Activated B cell treated with CpG ODN at 0.5 μM for 24 hours (primary cell): ENCODE results near the gene FAM234B. TPM values are rescaled to one million over a fixed set of nuclear protein-coding genes. Genes with fewer than 3 reads are reported as not detected.

Experiments
- ATAC-seq: fragments of 200-7000 bp; cut with Tn5 transposase; one replicate; pipeline ENCODE4 v1.10.0; 2021; ENCODE audit warnings: low read depth, mild to moderate bottlenecking, moderate library complexity
- CTCF ChIA-PET: fragments of 350-600 bp; sonication (Branson Sonifier 250); formaldehyde crosslinking; loops from one replicate; lab custom pipeline; 2021; ENCODE audit warnings: antibody characterized with exemption; lab: Charles Lee
- POLR2A ChIA-PET: fragments of 350-600 bp; sonication (Branson Sonifier 250); formaldehyde crosslinking; loops from one replicate; lab custom pipeline; 2021; ENCODE audit warnings: antibody characterized with exemption; lab: Charles Lee
- DNase-seq: peaks from one replicate; pipeline ENCODE4 v3.0.0; 2022
- H3K27ac Mint-ChIP-seq: one replicate; pipeline ENCODE4 v1.8.0; 2020; ENCODE audit warnings: mixed read lengths
- H3K27me3 Mint-ChIP-seq: one replicate; pipeline ENCODE4 v1.8.0; 2021; ENCODE audit warnings: mixed read lengths
- H3K36me3 Mint-ChIP-seq: one replicate; pipeline ENCODE4 v1.8.0; 2021; ENCODE audit warnings: low read depth, mixed read lengths
- H3K4me1 Mint-ChIP-seq: one replicate; pipeline ENCODE4 v1.8.0; 2021; ENCODE audit warnings: mixed read lengths
- H3K4me3 Mint-ChIP-seq: one replicate; pipeline ENCODE4 v1.8.0; 2020; ENCODE audit warnings: mild to moderate bottlenecking, mixed read lengths
- H3K9me3 Mint-ChIP-seq: one replicate; pipeline ENCODE4 v1.8.0; 2020; ENCODE audit warnings: mixed read lengths
- CTCF ChIP-seq: fragments of 200-600 bp; IDR thresholded peaks from one replicate; pipeline ENCODE4 v1.8.0; 2022; ENCODE audit warnings: antibody characterized with exemption, mild to moderate bottlenecking
- intact Hi-C: fragments of 100-400 bp; cut with micrococcal nuclease; formaldehyde crosslinking; loops from one replicate; pipeline ENCODE4 v1.15.1; 2024
- total RNA-seq: library from RNA; stranded (reverse); gene quantifications from 2 replicates; pipeline ENCODE4 v1.2.3, GENCODE V29; 2022

Gene FAM234B
- total RNA-seq, 1 donor from 2014 or later, result 6.3 TPM

DNA sequence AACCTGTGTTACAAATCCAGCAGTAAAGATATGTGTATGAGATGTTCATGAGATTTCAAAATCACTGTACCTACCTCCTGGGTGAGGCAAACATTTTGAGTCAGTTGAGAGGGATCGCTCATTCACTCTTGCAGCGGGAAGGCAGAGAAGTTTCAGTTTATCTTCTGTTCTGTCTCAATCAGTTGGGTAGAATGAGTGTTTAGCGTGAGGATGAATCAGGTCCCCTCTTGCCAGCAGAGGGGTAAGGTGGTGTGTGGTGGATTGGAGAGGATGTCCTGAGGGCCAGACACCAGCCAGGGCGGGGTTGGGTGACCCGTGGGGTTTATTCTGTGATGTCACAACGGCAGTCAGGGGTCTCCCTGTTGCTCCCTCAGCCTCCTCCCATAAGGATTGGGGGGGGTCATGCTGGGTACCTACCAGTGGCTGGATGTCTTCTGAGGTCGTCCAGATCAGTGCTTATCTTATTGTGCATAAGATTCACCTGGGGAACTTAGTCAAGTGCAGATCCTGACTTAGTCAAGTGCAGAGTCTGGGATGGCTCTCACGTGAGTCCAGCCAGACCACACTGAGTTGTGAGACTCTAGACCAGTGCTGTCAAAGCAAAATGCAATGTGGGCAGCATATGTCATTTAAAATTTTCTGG, 59.3 kb downstream of the FAM234B start, which contains the start of gene GSG1:
Gene GSG1, minus strand, starts transcription at position 277 of the 643 bp plus-strand sequence. Its CDS starts 155 bp downstream, at position 122.
- peak within 1 kb of the TSS; percentile 93 for H3K27ac Mint-ChIP-seq
- ChIA-PET CTCF (no interaction called here), POLR2A (no interaction called here)
- DNase-seq, result no peak
- no peak for TF ChIP-seq CTCF
- H3K36me3 Mint-ChIP-seq, result no peaks in the 10 kb centered on the region
- no peaks in the 10 kb centered on the region for H3K27me3 Mint-ChIP-seq
- no peaks in the 10 kb centered on the region for H3K9me3 Mint-ChIP-seq
- intact Hi-C loops, result loop anchor here (5.0 to 10.0 kb wide), 6 partner anchors 49 to 1511 kb away; partner anchors contain the start of genes CREBL2 and ETV6
- no peak for ATAC-seq
- peak within 1 kb of the TSS; percentile 28 for H3K4me3 Mint-ChIP-seq
- H3K4me1 Mint-ChIP-seq, result peaks cover 48% of the 10 kb centered on the region

DNA sequence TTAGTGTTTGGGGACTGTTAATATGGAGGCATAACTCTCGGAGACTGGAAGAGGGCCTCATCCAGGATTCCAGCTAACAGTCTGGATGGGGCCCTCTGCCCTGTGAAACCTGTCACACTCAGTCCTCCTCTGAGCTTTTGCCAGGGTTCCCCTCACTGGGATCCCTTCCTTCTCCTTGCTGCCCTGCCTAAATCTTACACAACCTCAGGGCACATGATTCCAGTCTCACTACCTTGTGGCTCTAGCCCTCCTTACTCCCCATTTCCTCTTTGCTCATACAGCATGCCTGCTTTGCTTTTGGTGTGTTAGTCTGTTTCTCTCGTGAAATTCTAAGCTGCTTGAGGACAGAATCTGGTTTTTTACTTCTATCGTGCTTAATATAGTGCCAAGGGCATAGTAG, 60.2 kb downstream of the FAM234B start:
- no peak overlapping the region for H3K27ac Mint-ChIP-seq
- intact Hi-C loops, result loop anchor here (5.0 to 10.0 kb wide), 6 partner anchors 48 to 1510 kb away; partner anchors contain the start of genes CREBL2 and ETV6
- H3K36me3 Mint-ChIP-seq, result no peaks in the 10 kb centered on the region
- CTCF ChIA-PET, result no interaction called here
- no peak for TF ChIP-seq CTCF
- no peaks in the 10 kb centered on the region for H3K27me3 Mint-ChIP-seq
- DNase-seq (no peak), ATAC-seq (no peak)
- H3K4me3 Mint-ChIP-seq, result peak overlapping the region; percentile 28
- no peaks in the 10 kb centered on the region for H3K9me3 Mint-ChIP-seq
- POLR2A ChIA-PET, result no interaction called here
- peaks cover 39% of the 10 kb centered on the region for H3K4me1 Mint-ChIP-seq

DNA sequence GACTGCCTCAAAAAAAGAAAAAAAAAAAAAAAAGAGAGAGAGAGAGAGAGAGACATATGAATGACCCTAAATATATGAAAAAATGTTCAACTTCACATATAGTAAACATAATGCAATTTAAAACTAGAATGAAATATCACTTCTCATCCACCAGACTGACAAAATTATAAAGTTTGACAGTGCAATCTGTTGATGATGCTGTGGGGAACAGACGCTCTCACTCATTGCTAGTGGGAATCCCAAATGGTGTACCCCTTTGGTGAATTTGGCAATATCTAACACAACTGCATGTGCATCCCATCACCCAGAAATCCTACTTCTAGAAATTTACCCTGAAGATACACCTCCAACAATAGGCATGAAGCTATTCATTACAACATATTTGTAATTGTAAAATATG, 61.6 kb downstream of the FAM234B start:
- CTCF ChIA-PET, result no interaction called here
- no peaks in the 10 kb centered on the region for H3K27me3 Mint-ChIP-seq
- H3K27ac Mint-ChIP-seq, result no peak overlapping the region
- H3K4me1 Mint-ChIP-seq, result peaks cover 26% of the 10 kb centered on the region
- no peaks in the 10 kb centered on the region for H3K9me3 Mint-ChIP-seq
- H3K36me3 Mint-ChIP-seq, result no peaks in the 10 kb centered on the region
- TF ChIP-seq CTCF, result no peak
- ATAC-seq (no peak), DNase-seq (no peak)
- POLR2A ChIA-PET, result no interaction called here
- intact Hi-C loops, result loop anchor here (10.0 kb wide), 1 partner anchor 1509 kb away; no protein-coding TSS in a partner anchor
- H3K4me3 Mint-ChIP-seq, result no peak overlapping the region

- DNase-seq (no peak), ATAC-seq (no peak)
- TF ChIP-seq CTCF, result no peak
- ChIA-PET CTCF (no interaction called here), POLR2A (no interaction called here)
- no peak overlapping the region for H3K4me3 Mint-ChIP-seq
- H3K27ac Mint-ChIP-seq, result no peak overlapping the region
- peaks cover 2% of the 10 kb centered on the region for H3K27me3 Mint-ChIP-seq
- no peaks in the 10 kb centered on the region for H3K36me3 Mint-ChIP-seq
- H3K4me1 Mint-ChIP-seq, result peaks cover 23% of the 10 kb centered on the region
- intact Hi-C loops, result loop anchor here (10.0 kb wide), 1 partner anchor 1508 kb away; no protein-coding TSS in a partner anchor
- no peaks in the 10 kb centered on the region for H3K9me3 Mint-ChIP-seq
Observed at GRCh38 chr12:13106666-13107065, 62.5 kb downstream of the FAM234B start.

DNA sequence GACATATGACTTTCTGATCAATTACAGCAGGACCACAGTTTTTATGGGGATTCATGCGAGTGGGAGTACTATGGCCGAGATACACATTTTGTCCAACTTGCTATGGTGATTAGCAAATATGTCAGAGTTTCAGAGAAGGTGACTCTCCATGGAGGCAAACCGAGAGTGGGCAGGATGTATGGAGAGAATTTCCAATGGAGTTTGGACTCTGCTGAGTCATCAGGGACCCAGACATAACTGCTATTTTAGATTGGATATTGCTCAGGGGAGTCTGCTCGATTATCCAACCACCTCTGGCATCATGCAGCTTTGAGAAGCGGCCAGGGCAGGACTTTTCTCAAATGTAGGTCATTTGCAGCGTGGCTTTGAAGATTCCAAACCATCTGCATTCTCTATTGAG, 68.8 kb downstream of the FAM234B start:
- no peaks in the 10 kb centered on the region for H3K9me3 Mint-ChIP-seq

More for the DNA sequence above, 68.8 kb downstream of the FAM234B start:
- ATAC-seq (no peak), DNase-seq (no peak)
- Mint-ChIP-seq H3K27me3 (peaks cover 20% of the 10 kb centered on the region), H3K4me3 (no peak overlapping the region), H3K36me3 (no peaks in the 10 kb centered on the region), H3K4me1 (no peaks in the 10 kb centered on the region), H3K27ac (no peak overlapping the region)
- ChIA-PET CTCF (no interaction called here), POLR2A (no interaction called here)
- no peak for TF ChIP-seq CTCF
- intact Hi-C loops, result no loop called here
